Panc1 (cell line): Measurements from ENCODE around the gene OR10T2.

Experiments used
- POLR2AphosphoS5 ChIP-seq: IDR thresholded peaks from 2 replicates; pipeline ENCODE4 v1.6.1; 2012; ENCODE audit warnings: mild to moderate bottlenecking, low read depth, low read length, moderate library complexity
- SIN3A ChIP-seq: IDR thresholded peaks from 2 replicates; pipeline ENCODE4 v1.6.1; 2012; ENCODE audit warnings: low read depth, mild to moderate bottlenecking, low read length, moderate library complexity, borderline replicate concordance; ENCODE audit not compliant: insufficient read depth
- TCF7L2 ChIP-seq: IDR thresholded peaks from 2 replicates; pipeline ENCODE4 v1.6.1; 2011; ENCODE audit warnings: mild to moderate bottlenecking, low read depth, low read length, inconsistent platforms
- TF ChIP-seq, protein P1 (sequence below): fragments of 450-650 bp; IDR thresholded peaks from 2 replicates; pipeline ENCODE4 v1.5.1; 2017; ENCODE audit warnings: mild to moderate bottlenecking

DNA sequence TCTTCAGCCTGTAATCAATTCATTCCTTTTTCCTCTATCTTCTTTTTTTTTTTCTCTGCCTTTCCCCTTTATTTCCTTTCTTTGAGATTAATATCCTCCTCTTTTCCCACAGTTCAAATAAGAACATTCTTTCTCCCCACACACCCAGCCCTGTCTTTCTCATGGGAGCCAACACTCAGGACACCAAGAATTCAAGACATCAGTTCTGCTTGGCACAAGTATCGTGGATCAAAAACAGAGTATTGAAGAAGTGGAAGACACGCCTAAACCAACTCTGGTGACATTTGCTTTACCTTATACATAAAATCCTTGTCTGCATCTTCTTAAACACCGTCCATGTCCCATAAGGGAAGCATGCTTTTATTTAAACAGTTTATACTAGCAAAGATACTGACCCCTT, 42.6 kb downstream of the OR10T2 start:
- TF ChIP-seq, protein P1, sequence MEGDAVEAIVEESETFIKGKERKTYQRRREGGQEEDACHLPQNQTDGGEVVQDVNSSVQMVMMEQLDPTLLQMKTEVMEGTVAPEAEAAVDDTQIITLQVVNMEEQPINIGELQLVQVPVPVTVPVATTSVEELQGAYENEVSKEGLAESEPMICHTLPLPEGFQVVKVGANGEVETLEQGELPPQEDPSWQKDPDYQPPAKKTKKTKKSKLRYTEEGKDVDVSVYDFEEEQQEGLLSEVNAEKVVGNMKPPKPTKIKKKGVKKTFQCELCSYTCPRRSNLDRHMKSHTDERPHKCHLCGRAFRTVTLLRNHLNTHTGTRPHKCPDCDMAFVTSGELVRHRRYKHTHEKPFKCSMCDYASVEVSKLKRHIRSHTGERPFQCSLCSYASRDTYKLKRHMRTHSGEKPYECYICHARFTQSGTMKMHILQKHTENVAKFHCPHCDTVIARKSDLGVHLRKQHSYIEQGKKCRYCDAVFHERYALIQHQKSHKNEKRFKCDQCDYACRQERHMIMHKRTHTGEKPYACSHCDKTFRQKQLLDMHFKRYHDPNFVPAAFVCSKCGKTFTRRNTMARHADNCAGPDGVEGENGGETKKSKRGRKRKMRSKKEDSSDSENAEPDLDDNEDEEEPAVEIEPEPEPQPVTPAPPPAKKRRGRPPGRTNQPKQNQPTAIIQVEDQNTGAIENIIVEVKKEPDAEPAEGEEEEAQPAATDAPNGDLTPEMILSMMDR = no peak
- no peak for TF ChIP-seq SIN3A
- TF ChIP-seq POLR2AphosphoS5 = no peak
- TF ChIP-seq TCF7L2 = no peak
